ENCODE data around the gene PPT2.

The PPT2 gene

DNA sequence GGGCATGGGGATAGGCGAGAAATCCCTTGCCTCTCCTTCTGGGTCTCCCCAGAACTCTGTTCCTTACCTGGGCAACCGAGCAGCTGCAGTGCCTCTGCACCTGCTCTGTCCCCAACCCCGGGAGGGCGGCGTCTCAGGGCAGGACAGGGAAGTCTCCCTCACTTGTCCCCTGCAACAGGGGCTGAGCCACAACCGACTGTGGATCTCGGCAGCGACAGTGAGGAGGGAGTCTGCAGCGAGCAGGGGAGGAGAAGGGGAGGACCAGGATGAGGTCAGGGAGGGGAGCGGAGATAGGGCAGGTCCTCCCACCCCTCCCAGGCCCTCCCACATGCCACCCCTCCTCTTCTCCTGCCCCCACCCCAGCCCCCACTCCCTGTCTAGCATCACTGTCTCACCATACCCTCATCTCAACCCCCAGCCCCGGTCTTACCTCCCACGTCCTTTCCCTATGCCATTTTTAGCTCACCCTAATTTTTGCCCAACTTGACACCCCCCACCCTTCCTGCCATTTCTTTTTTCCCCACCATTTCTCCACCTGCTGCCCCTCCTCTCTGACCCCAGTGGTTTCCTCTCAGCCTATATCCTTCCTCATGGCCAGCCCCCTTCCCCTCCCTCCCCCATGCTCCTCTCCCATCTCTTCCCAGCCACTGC lies 44.7 kb upstream of the PPT2 start, which contains the start of gene TNXB:
Gene TNXB, minus strand, starts transcription at position 225 of the 651 bp plus-strand sequence. CDS start 11,140 bp downstream, outside the sequence.
- ChIA-PET POLR2A (interaction anchor here (0.6 kb wide), 1 partner anchor 13 kb away, joined by 3 read pairs; no protein-coding TSS in a partner anchor), CTCF (interaction anchor here (1.3 to 9.3 kb wide), 3 partner anchors 8 to 61 kb away, joined by 3 to 66 read pairs (median 14); no protein-coding TSS in a partner anchor)
- no peak within 1 kb of the TSS for H3K4me3 ChIP-seq (ENCODE audit: low read depth, low read length)
- TF ChIP-seq, protein P1, sequence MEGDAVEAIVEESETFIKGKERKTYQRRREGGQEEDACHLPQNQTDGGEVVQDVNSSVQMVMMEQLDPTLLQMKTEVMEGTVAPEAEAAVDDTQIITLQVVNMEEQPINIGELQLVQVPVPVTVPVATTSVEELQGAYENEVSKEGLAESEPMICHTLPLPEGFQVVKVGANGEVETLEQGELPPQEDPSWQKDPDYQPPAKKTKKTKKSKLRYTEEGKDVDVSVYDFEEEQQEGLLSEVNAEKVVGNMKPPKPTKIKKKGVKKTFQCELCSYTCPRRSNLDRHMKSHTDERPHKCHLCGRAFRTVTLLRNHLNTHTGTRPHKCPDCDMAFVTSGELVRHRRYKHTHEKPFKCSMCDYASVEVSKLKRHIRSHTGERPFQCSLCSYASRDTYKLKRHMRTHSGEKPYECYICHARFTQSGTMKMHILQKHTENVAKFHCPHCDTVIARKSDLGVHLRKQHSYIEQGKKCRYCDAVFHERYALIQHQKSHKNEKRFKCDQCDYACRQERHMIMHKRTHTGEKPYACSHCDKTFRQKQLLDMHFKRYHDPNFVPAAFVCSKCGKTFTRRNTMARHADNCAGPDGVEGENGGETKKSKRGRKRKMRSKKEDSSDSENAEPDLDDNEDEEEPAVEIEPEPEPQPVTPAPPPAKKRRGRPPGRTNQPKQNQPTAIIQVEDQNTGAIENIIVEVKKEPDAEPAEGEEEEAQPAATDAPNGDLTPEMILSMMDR (IDR thresholded peaks at IDR 0.05; ENCODE audit: insufficient read depth, low read length, missing control alignments), result no peak
- DNase-seq (ENCODE audit: low read depth, low spot score), result no peak

DNA sequence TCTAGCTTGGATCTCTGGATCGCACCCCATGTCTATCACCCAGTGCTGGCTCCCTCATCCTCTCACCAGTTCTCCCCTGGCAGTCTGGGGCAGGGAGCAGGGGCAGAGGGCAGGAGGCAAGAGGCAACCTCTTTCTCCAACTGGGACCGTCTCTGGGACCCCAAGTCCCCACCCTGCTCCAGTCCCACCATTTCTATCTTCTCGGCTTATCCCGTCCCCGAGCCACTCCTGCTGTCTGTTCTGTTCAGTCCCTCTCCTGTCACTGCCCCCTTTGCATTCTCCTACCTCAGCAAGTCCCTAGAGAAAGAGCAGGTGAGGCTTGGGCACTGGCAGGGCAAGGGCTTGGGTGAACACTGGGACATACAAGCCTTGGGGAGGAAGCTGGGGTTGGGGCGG lies 44.2 kb upstream of the PPT2 start:
- TF ChIP-seq, protein P1 (IDR thresholded peaks at IDR 0.05; ENCODE audit: insufficient read depth, low read length, missing control alignments), result no peak
- ChIA-PET CTCF (interaction anchor here (1.4 to 9.3 kb wide), 3 partner anchors 8 to 63 kb away, joined by 4 to 66 read pairs (median 14); no protein-coding TSS in a partner anchor), POLR2A (interaction anchor here (0.6 kb wide), 2 partner anchors 13 to 69 kb away, joined by 3 read pairs; no protein-coding TSS in a partner anchor)
- H3K4me3 ChIP-seq (ENCODE audit: low read depth, low read length), result no peak overlapping the region
- DNase-seq (ENCODE audit: low read depth, low spot score), result no peak

DNA sequence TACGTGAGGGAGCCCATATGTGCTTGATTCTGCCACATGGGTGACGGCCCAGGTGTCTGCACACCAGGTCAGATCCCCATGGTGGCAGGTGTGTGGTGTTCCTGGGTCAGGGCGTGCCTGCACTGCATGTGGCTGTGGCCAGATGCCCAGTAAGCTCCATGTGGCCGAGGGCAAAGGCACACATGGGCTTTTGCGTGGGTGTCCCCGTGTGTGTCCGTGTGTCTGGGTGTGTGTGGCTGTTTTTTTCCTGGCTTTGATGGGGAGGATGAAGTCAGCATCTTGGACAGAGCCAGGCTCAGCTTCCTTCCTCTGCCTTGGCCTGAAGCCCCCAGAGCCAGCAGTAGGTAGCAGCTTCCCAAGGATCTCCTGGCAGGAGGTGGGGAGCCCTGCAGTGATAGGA lies 43.3 kb upstream of the PPT2 start:
- TF ChIP-seq, protein P1 (IDR thresholded peaks at IDR 0.05; ENCODE audit: insufficient read depth, low read length, missing control alignments), result no peak
- CTCF ChIA-PET, result interaction anchor here (0.8 to 3.4 kb wide), 5 partner anchors 9 to 64 kb away, joined by 3 to 14 read pairs (median 4); no protein-coding TSS in a partner anchor
- POLR2A ChIA-PET, result no interaction called here
- no peak for DNase-seq (ENCODE audit: low read depth, low spot score)
- no peak overlapping the region for H3K4me3 ChIP-seq (ENCODE audit: low read depth, low read length)

- ChIA-PET POLR2A (no interaction called here), CTCF (interaction anchor here (0.8 to 3.4 kb wide), 5 partner anchors 8 to 65 kb away, joined by 3 to 14 read pairs (median 4); no protein-coding TSS in a partner anchor)
Measured at GRCh38 chr6:32111424-32112066, 42.4 kb upstream of the PPT2 start.

GRCh38 chr6:32112431-32112980 lies 41.4 kb upstream of the PPT2 start:
- TF ChIP-seq, protein P1 (IDR thresholded peaks at IDR 0.05; ENCODE audit: insufficient read depth, low read length, missing control alignments), result no peak
- DNase-seq (ENCODE audit: low read depth, low spot score), result no peak
- ChIA-PET POLR2A (no interaction called here), CTCF (interaction anchor here (3.4 kb wide), 1 partner anchor 65 kb away, joined by 14 read pairs; no protein-coding TSS in a partner anchor)
- H3K4me3 ChIP-seq (ENCODE audit: low read depth, low read length), result no peak overlapping the region

More at GRCh38 chr6:32111424-32112066, 42.4 kb upstream of the PPT2 start:
- TF ChIP-seq, protein P1 (IDR thresholded peaks at IDR 0.05; ENCODE audit: insufficient read depth, low read length, missing control alignments), result no peak
- no peak overlapping the region for H3K4me3 ChIP-seq (ENCODE audit: low read depth, low read length)
- DNase-seq (ENCODE audit: low read depth, low spot score), result no peak

All from AG04449 (cell line).